ENCODE data around the gene EFTUD2.

DNA sequence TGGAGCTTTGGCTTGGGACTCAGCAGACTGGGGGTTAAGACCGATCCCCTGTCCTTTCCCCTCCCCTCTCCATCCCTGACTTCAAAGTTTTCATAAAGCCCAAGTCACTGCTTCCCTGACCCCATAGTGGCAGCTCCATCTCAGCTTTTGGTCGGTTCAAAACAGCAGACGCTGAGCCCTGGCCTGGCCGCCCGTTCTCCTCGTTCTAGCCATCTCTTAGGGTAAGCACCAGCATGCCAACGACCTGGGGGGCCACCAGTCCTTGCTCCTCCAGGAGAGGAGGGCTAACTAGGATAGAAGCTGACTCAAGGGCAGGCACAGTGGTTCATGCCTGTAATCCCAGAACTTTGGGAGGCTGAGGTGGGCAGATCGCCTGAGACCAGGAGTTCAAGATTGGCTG lies 53.0 kb downstream of the EFTUD2 start:
- TF ChIP-seq FOXM1 (IDR thresholded peaks at IDR 0.05; ENCODE audit: borderline replicate concordance, low read depth) (no peak), RAD21 (IDR thresholded peaks at IDR 0.05; ENCODE audit: low read depth) (no peak), TAF1 (IDR thresholded peaks at IDR 0.05; ENCODE audit: low read depth) (no peak), CEBPB (IDR thresholded peaks at IDR 0.05) (no peak), CREB1 (IDR thresholded peaks at IDR 0.05; ENCODE audit: low read depth) (no peak), EGR1 (IDR thresholded peaks at IDR 0.05) (no peak), ZBTB7A (IDR thresholded peaks at IDR 0.05; ENCODE audit: low read depth) (no peak), NFIC (IDR thresholded peaks at IDR 0.05) (no peak), TEAD4 (IDR thresholded peaks at IDR 0.05) (no peak), TCF12 (IDR thresholded peaks at IDR 0.05; ENCODE audit: low read depth) (no peak), EP300 (IDR thresholded peaks at IDR 0.05; ENCODE audit: borderline replicate concordance) (no peak)
- TF ChIP-seq, protein P1, sequence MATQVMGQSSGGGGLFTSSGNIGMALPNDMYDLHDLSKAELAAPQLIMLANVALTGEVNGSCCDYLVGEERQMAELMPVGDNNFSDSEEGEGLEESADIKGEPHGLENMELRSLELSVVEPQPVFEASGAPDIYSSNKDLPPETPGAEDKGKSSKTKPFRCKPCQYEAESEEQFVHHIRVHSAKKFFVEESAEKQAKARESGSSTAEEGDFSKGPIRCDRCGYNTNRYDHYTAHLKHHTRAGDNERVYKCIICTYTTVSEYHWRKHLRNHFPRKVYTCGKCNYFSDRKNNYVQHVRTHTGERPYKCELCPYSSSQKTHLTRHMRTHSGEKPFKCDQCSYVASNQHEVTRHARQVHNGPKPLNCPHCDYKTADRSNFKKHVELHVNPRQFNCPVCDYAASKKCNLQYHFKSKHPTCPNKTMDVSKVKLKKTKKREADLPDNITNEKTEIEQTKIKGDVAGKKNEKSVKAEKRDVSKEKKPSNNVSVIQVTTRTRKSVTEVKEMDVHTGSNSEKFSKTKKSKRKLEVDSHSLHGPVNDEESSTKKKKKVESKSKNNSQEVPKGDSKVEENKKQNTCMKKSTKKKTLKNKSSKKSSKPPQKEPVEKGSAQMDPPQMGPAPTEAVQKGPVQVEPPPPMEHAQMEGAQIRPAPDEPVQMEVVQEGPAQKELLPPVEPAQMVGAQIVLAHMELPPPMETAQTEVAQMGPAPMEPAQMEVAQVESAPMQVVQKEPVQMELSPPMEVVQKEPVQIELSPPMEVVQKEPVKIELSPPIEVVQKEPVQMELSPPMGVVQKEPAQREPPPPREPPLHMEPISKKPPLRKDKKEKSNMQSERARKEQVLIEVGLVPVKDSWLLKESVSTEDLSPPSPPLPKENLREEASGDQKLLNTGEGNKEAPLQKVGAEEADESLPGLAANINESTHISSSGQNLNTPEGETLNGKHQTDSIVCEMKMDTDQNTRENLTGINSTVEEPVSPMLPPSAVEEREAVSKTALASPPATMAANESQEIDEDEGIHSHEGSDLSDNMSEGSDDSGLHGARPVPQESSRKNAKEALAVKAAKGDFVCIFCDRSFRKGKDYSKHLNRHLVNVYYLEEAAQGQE (IDR thresholded peaks at IDR 0.05; ENCODE audit: low read depth) = no peak
- TF ChIP-seq, protein P2, sequence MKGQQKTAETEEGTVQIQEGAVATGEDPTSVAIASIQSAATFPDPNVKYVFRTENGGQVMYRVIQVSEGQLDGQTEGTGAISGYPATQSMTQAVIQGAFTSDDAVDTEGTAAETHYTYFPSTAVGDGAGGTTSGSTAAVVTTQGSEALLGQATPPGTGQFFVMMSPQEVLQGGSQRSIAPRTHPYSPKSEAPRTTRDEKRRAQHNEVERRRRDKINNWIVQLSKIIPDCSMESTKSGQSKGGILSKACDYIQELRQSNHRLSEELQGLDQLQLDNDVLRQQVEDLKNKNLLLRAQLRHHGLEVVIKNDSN (IDR thresholded peaks at IDR 0.05) = no peak
- TF ChIP-seq, protein P3, sequence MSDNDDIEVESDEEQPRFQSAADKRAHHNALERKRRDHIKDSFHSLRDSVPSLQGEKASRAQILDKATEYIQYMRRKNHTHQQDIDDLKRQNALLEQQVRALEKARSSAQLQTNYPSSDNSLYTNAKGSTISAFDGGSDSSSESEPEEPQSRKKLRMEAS (IDR thresholded peaks at IDR 0.05) = no peak

All from Ishikawa (cell line).